DMS79 treated with DMSO at 0.1 percent for 48 hours (cell line): Measurements from ENCODE around the gene CCDC201.
"Not testable (repeated sequence)": the region's sequence is repeated elsewhere in the genome, so short reads cannot be mapped to it uniquely, and the experiment has no call there.

ENCODE experiments used
- DNase-seq: peaks from one replicate; lab custom pipeline; 2025; lab: John Stamatoyannopoulos, UW

Gene CCDC201

DNA sequence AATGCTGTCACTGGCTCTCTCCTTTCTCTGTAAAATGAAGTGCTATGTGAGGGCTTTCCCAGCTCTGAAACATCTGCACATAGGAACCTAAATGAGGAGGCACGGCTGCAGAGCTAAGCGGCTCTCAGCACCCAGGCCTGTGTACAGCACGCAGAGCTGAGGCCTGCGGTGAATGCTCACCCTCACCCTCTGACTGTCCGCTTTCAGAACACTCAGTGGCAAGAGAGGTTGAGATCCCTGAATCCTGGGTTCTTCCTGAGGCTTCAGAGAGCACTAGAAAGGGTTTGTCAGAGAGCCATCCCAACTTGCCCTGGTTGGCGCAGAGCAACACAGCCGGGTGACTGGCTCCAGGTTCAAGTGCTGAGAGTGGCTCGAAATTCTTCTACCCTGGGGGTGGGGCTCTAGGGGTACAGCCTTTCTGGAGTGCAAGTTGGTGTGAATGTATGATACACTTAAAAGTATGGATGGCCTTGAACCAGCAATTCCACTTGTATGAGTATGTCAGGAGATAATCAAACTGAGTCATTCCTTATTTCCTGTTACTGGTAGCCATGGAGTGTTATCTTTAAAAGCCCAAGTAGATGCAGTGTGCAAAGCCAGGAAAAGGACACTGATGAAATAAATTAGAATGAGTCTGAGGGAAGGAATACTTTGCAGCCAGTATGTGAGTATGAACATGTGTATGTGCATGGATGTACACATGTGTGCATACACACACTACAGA is 1.7 kb upstream of the CCDC201 start:
- no peak for DNase-seq

DNA sequence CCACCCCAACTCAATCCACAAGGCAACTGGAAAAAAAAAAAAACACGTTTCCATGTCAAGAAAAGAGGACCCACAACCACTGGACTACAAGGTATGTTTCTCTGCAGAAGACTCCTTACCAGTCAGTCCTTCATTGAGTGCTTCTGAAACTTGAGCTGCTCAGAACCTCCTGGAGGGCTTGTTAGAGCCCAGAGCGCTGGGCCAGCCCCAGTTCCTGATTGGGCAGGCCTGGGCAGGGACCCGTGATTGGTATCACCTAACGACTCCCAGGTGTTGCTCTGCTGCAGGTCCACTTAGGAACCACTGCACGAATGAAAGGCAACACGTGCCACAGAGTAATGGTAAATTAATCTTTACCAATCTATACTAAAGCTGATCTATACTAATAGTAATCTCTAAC is 473 bp upstream of the CCDC201 start:
- no peak for DNase-seq

- no peak for DNase-seq
Measured at GRCh38 chr7:45872116-45873034, 507 bp downstream of the CCDC201 start.

- DNase-seq: no peak
Measured at GRCh38 chr7:45869426-45869825, 3.5 kb downstream of the CCDC201 start.

DNA sequence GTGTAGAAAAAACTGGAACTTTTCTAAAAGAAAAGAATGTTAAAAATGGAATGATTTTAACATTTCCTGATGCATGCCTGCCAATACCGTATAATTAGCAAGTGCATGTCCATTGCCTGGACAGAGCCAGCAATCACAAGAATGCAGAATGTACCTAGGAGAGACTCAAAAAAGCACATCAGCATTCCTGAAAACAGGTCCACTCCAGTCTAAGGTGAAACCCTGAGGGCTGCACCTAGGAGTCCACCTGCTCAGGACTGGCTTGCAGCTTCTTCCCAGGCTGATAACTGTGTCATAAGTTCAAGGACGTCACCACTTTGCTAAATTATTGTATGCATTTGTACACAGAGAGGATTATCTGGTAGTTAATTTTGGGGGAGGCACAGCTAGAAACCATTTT is 5.4 kb downstream of the CCDC201 start:
- no peak for DNase-seq

DNA sequence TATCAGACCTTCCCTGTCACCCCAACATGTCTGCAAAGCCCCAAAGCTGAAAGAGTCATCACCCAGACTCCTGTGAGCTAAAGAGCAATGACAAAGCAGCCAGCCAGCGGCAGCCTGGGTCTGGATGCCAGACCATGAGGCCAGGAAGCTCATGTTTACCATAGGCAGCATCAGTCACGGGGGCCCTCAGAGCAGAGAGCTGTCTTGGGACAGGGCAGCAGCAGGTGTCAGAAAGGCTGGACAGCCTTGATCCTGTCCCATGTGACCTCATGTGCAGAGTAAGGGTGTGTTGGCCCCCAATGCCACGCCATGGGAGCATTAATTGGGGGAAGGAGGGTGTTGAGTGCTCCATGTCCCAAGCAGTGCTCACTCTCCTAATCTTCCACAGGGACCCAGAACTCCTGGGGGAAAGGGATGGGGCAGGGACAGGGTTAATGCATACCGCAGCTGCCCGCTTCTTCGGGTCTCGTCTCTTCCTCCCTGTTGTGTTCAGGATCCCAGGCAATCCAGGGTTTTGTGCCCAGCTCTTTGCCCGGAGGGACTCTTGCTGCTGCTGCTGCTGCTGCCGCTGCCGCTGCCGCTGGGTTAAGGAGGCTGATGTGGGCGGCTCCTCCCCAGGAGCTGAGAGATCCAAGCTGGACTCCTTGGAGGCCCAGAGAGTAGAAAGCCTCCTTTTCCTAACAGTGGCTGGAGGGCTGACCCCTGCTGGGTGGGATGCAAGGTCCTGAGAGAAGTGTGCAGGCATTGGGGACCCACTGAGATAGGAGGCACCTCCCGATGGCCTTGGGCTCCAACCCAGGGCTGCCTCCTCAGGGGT is 7.1 kb downstream of the CCDC201 start:
- DNase-seq: no peak

- no peak for DNase-seq
Measured at GRCh38 chr7:45863715-45864114, 9.2 kb downstream of the CCDC201 start.

DNA sequence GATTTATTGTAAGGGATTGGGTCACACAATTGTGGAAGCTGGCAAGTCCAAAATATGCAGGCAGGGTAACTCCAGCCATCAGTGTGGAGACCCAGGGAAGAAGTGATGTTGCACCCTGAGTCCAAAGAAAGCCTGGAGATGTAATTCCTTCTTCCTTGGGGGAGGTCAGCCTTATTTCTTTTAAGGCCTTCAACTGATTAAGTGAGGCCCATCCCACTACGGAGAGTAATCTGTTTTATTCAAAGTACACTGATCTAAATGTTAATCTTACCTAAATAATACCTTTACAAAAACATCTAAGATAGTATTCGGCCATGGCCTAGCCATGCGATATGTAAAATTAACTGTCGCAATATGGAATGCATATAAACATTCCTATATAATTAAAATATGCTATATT is 16.0 kb downstream of the CCDC201 start:
- DNase-seq: not testable (repeated sequence)

DNA sequence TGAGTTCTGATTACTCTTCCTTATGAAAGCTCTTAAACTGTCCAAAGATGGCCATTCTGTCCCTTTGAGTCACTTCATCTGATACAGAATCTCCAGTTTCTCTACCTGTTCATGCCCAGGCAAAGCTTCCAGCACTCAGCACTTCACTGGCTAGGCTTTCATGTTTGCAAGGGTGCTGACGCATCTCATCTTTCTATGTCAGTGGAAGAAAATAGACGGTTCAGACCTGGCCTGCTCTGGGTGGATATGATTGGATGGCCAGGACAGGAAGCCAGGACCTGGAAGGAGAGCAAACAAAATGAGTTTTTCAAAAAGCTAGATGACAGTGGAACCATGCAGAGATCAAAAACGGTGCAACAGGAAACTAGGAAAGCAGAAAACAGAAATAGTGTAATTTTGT is 17.2 kb downstream of the CCDC201 start:
- not testable (repeated sequence) for DNase-seq

DNA sequence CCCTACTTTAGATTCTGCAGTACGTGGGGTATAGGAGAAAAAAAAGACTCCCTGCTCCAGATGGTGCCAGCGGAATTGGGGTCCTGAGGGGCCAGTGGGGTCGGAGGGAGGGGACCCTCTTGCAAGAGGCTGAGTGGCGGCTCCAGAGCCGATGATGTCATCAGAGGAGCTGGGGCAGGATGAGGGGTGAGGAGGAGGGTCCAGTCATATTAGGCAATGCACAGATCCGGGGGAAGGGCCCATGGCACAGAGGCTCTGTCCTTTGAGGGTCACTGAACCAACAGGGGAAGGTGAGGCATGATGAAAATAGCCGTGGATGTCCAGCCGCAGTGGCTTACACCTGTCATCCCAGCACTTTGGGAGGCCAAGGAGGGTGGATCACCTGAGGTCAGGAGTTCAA is 19.4 kb downstream of the CCDC201 start:
- DNase-seq: not testable (repeated sequence)

- DNase-seq: not testable (repeated sequence)
Measured at GRCh38 chr7:45852984-45853383, 19.9 kb downstream of the CCDC201 start.

DNA sequence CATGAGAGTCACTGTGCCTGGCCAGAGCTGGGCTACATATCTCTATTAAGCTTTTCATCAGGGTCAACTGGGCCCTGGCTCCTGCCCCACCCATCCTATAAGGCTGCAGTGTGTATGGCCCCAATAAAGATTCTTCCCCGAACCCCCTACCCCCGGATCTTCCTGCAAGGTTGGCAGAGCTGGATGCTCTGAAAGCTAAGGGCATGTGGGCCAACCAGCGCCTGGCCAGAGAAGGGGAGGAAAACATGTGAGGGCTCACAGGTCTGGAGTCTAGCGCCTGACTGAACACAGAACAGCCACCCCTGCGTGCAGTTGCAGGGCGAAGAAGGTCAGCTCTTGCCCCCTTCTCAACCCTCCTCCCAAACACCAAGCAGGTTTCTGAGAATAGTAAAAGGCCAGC is 24.1 kb downstream of the CCDC201 start:
- not testable (repeated sequence) for DNase-seq

GRCh38 chr7:45846536-45846935 is 26.3 kb downstream of the CCDC201 start:
- DNase-seq: not testable (repeated sequence)

GRCh38 chr7:45841926-45842717 is 30.8 kb downstream of the CCDC201 start:
- peak; percentile 47 for DNase-seq

DNA sequence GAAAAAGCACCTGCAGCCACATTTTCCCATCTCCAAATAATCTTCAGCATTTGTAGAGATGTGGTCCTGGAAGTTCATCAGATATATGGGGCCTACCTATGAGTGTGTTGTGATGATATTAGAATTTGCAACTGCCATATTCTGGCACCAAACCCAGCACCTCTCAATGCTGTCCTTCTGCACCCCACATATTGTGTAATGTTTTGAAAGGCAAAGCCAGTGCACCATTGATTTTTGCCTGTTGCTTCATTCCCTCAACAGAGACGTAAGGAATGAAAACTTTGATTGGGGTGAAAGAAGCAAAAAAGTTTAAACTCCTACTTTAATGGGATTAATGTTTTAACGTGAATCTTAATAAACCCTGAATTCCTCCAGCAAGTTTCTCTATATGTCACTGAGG is 34.0 kb downstream of the CCDC201 start:
- DNase-seq: not testable (repeated sequence)

GRCh38 chr7:45832433-45833177 is 40.3 kb downstream of the CCDC201 start:
- DNase-seq: not testable (repeated sequence)

DNA sequence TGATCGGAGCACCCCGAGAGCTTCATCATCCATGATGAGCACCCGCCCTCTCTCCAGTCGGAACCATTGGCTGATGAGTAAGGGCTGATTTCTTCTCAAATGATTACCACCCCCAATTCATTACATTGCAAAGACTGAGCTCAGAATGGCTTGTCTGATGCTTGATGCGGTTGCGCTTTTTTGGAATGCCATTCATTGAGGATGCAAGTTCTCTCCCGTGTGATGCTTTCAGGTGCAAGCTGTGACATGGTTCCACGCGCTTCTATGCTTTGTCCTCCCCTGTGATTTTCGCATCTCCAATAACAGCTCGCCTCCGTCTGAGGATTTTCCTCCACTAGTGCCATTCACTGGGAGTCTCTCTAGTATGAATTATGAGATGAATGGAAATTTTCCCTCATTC is 43.0 kb downstream of the CCDC201 start:
- not testable (repeated sequence) for DNase-seq

DNA sequence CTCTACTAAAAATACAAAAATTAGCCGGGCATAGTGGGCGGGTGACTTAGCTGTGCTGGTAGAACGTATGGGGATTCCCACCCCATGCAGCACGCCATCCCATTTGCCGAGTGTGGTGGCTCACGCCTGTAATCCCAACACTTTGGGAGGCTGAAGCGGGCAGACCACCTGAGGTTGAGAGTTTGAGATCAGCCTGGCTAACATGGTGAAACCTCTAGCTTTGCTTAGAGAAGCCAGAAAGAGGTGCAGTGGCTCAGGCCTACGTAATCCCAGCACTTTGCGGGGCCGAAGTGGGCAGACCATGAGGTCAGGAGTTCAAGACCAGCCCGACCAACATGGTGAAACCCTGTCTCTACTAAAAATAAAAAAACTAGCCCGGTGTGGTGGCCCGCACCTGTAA is 45.2 kb downstream of the CCDC201 start:
- DNase-seq: not testable (repeated sequence)

- not testable (repeated sequence) for DNase-seq
Measured at GRCh38 chr7:45826550-45826949, 46.3 kb downstream of the CCDC201 start.

GRCh38 chr7:45818763-45819162 is 54.1 kb downstream of the CCDC201 start:
- DNase-seq: not testable (repeated sequence)

DNA sequence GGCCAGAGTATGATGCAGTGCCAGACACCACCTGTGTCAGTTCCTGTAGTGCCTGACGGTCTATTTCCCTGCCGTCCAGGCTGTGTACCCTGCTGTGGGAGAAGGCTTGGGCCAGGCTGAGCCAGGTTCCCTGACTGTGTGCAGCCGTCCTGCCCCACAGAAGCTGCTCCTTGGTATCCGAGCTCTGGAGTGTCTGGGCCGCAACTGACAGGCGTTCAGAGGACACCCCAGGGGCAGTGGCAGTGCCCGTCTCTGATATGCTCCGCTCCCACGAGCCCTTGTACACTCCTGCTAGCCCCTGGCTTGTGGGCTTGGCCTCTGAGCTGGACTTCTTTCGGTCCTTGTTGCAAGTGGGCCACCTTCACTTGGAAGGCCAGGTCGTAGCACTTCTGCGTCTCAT is 55.0 kb downstream of the CCDC201 start:
- not testable (repeated sequence) for DNase-seq
